Left ventricle myocardium inferior (tissue), 1 donor: Measurements from ENCODE around the gene MIGA2. TPM values are rescaled to one million over a fixed set of nuclear protein-coding genes. Genes with fewer than 3 reads are reported as not detected.

Source experiments
- DNase-seq: peaks from one replicate; pipeline ENCODE4 v3.0.0-alpha.2; 2020
- H3K27ac ChIP-seq: fragments of 200-600 bp; replicated peaks from 2 replicates; pipeline ENCODE4 v1.8.0; 2021
- H3K27me3 ChIP-seq: fragments of 200-600 bp; 2 replicates; pipeline ENCODE4 v1.8.0; 2021; ENCODE audit warnings: low read depth
- H3K36me3 ChIP-seq: fragments of 200-600 bp; 2 replicates; pipeline ENCODE4 v1.8.0; 2021
- H3K4me1 ChIP-seq: fragments of 200-600 bp; 2 replicates; pipeline ENCODE4 v1.8.0; 2021
- H3K4me3 ChIP-seq: fragments of 200-600 bp; 2 replicates; pipeline ENCODE4 v1.8.0; 2021; ENCODE audit warnings: mild to moderate bottlenecking, moderate library complexity
- H3K9me3 ChIP-seq: fragments of 200-600 bp; replicated peaks from 2 replicates; pipeline ENCODE4 v1.8.0; 2021
- CTCF ChIP-seq: fragments of 200-600 bp; IDR thresholded peaks from 2 replicates; pipeline ENCODE4 v1.8.0; 2021; ENCODE audit warnings: antibody characterized with exemption, mild to moderate bottlenecking, borderline replicate concordance
- intact Hi-C: fragments of 100-400 bp; cut with micrococcal nuclease; formaldehyde crosslinking; loops from one replicate; pipeline ENCODE4 v1.11.0; 2022
- total RNA-seq: library from RNA; stranded (reverse); fragmentation: NEBNext Ultra II Directional; extraction: Animal tissue kit (Norgen Biotek cat#: 25700); gene quantifications from one replicate; pipeline ENCODE4 v1.2.1, GENCODE V29; 2021
- donor health status: DM: no; HTN: yes; CAD: no; lungs with severe emphysema.

The MIGA2 gene
- total RNA-seq, 1 donor from 2014 or later: 35.6 TPM

- no peak for TF ChIP-seq CTCF
- DNase-seq: no peak
- no peaks in the 10 kb centered on the region for H3K36me3 ChIP-seq
- H3K4me3 ChIP-seq: peak overlapping the region; percentile 91
- H3K27ac ChIP-seq: peak overlapping the region; percentile 78
- H3K27me3 ChIP-seq: no peaks in the 10 kb centered on the region
- peaks cover 32% of the 10 kb centered on the region for H3K4me1 ChIP-seq
- no peaks in the 10 kb centered on the region for H3K9me3 ChIP-seq
- intact Hi-C loops: no loop called here
These were observed 9.2 kb upstream of the MIGA2 start for GRCh38 chr9:129027224-129027684.

GRCh38 chr9:129027685-129028191 lies 8.7 kb upstream of the MIGA2 start:
- H3K9me3 ChIP-seq: no peaks in the 10 kb centered on the region
- DNase-seq: peak; percentile 31
- H3K4me3 ChIP-seq: peak overlapping the region; percentile 91
- no peak for TF ChIP-seq CTCF
- H3K27ac ChIP-seq: peak overlapping the region; percentile 78
- no peaks in the 10 kb centered on the region for H3K27me3 ChIP-seq
- no peaks in the 10 kb centered on the region for H3K36me3 ChIP-seq
- intact Hi-C loops: no loop called here
- peaks cover 32% of the 10 kb centered on the region for H3K4me1 ChIP-seq

GRCh38 chr9:129028192-129028966 lies 8.0 kb upstream of the MIGA2 start, which contains the start of gene SH3GLB2:
Gene SH3GLB2 (minus strand): TSS chr9:129028331. CDS start chr9:129028154, 177 bp downstream.
- peak; percentile 94 for TF ChIP-seq CTCF
- intact Hi-C loops: no loop called here
- peak within 1 kb of the TSS; percentile 91 for H3K4me3 ChIP-seq
- no peaks in the 10 kb centered on the region for H3K36me3 ChIP-seq
- peak; percentile 94 for DNase-seq
- peak within 1 kb of the TSS; percentile 78 for H3K27ac ChIP-seq
- peaks cover 32% of the 10 kb centered on the region for H3K4me1 ChIP-seq
- H3K9me3 ChIP-seq: no peaks in the 10 kb centered on the region
- H3K27me3 ChIP-seq: no peaks in the 10 kb centered on the region

- intact Hi-C loops: no loop called here
- no peak overlapping the region for H3K4me3 ChIP-seq
- H3K27me3 ChIP-seq: no peaks in the 10 kb centered on the region
- H3K27ac ChIP-seq: no peak overlapping the region
- no peaks in the 10 kb centered on the region for H3K36me3 ChIP-seq
- H3K9me3 ChIP-seq: no peaks in the 10 kb centered on the region
- TF ChIP-seq CTCF: no peak
- H3K4me1 ChIP-seq: peaks cover 32% of the 10 kb centered on the region
- no peak for DNase-seq
These were observed 6.2 kb upstream of the MIGA2 start for GRCh38 chr9:129030191-129030590.

GRCh38 chr9:129031514-129031913 lies 4.9 kb upstream of the MIGA2 start:
- Histone ChIP-seq H3K4me1 (peaks cover 32% of the 10 kb centered on the region), H3K27ac (no peak overlapping the region), H3K4me3 (no peak overlapping the region), H3K27me3 (no peaks in the 10 kb centered on the region), H3K36me3 (no peaks in the 10 kb centered on the region), H3K9me3 (no peaks in the 10 kb centered on the region)
- no peak for DNase-seq
- no peak for TF ChIP-seq CTCF
- intact Hi-C loops: no loop called here
